Bronchial epithelial cell (primary cell): ENCODE data around the gene KDM2B. TPM values are rescaled to one million over a fixed set of nuclear protein-coding genes. Genes with fewer than 3 reads are reported as not detected.

ENCODE experiments used
- DNase-seq: peaks from one replicate; pipeline ENCODE4 v3.0.0-alpha.2; 2010; ENCODE audit warnings: low read depth
- FAIRE-seq: peaks from 2 replicates; lab custom pipeline; 2011; peaks lifted over from hg19 to GRCh38; lab: Jason Lieb, UNC
- H3K27me3 ChIP-seq: 2 replicates; pipeline ENCODE4 v1.5.1; 2011; ENCODE audit warnings: low read length; ENCODE audit not compliant: control insufficient read depth, insufficient read depth
- H3K36me3 ChIP-seq: 2 replicates; pipeline ENCODE4 v1.5.1; 2011; ENCODE audit warnings: low read length; ENCODE audit not compliant: control insufficient read depth, insufficient read depth
- H3K4me3 ChIP-seq: 2 replicates; pipeline ENCODE4 v1.5.1; 2011; ENCODE audit warnings: mild to moderate bottlenecking, low read depth, low read length, control low read depth
- CTCF ChIP-seq: IDR thresholded peaks from 2 replicates; pipeline ENCODE4 v1.5.1; 2011; ENCODE audit warnings: mild to moderate bottlenecking, moderate library complexity, low read length, control low read depth, inconsistent platforms; ENCODE audit not compliant: insufficient read depth, severe bottlenecking
- total RNA-seq: library from RNA; depleted of rRNA; stranded (reverse); fragments of >200 nt; gene quantifications from 2 replicates; pipeline ENCODE4 v1.2.1, GENCODE V29; 2014

The KDM2B gene
- total RNA-seq, 1 donor from 2014 or later = 14.2 TPM

DNA sequence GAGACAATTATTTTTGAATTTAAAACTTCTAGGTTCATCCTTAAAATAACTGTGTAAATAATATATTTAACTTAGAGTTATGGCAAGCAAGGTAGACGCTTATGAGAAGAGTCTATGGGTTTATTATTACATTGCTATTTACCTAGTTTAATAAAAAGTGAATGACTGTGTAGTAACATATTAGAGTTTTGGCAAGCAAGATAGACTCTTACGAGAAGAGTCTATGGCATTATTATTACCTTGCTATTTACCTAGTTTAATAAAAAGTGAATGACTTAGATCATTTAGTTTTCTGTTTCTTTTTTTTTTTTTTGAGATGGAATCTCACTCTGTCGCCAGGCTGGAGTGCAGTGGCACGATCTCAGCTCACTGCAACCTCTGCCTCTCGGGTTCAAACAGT lies 177.1 kb downstream of the KDM2B start:
- H3K27me3 ChIP-seq = no peaks in the 10 kb centered on the region
- TF ChIP-seq CTCF = no peak
- peaks cover 2% of the 10 kb centered on the region for H3K36me3 ChIP-seq
- FAIRE-seq (no peak), DNase-seq (no peak)
- no peak overlapping the region for H3K4me3 ChIP-seq

DNA sequence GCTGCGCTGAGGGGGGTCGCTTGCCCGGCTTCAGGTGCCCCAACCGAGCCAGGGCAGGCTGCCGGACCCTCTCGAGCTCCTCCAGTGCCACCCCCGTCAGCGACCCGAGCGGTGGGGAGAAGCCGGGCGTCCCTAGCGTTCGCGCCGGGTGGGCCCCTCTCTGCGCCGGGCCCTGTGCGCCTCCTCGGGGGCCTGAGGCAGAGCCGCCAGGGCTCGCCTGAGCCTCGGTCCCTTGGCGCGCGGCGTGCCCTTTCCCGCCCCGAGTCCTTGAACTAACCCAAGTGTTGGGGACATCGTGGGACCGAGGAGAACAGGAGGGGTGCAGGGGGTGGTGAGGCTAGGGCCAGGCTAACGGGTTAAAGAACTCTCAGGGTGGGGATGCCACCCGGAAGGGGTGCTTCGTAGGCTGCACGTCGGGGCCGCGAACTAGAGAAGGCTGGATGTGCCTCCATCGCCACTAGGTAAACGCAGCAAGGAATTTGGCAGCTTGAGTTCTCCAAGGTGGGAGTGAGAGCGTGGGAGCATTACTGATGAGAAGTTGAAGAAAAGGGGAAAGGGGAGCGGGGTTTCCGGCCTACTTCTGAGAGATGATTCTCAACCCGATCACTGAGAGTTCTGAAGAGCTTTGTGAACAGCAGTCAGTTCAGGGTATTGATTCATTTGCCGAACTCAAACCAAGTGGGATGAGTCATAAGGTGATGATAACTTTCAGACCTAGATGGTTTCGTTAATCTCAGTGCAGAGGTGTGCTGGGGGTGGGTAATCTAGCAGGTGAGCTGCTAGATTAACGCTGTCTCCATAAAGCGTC lies 180.3 kb downstream of the KDM2B start:
- no peak for TF ChIP-seq CTCF

DNA sequence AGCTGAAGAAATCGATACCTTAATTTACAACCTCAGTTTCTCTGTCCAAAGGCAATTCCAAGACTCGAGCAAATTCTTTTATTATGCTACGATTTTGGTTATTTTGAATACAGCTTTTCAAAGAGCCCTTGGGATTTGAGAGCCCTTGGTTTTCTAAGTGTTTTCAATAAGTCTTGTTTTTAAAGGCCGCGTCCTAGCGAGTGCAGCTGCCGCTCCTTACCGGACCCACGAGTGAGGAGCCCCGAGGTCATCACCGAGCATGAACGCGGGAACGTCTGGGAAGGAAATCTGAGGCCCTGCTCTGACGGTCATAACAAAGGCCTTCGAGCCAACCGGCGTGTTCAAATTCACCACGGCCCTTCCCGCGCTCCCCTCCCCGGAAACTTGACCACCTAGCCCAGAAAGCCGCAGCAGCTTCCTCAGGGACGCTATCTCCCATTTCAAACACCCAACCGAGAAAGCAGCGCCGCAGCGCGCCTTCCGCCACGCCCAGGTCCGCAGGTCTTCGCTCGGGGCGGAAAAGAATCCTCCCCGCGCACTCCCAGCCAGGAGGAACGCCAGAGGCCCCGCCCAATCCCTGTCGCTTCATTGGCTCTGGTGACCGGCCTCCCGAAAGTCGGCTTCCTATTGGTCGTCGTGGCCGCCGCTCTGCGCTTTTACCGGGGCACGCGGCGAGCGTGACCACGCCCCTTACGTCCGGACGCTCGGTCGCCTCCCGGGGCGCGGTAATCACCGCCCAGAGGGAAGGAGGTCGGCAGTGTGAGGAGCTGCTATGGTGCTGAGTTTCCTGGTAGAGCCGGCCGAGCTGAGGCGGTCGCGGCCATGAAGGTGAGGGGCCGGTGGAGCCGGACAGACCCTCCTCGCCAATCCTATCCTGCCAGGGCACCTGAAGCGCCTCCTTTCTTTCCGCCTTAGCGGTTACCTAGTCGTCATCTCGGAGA lies 181.2 kb downstream of the KDM2B start, which contains the start of gene RNF34:
Gene RNF34 (plus strand): TSS at position 728 of the 941 bp plus-strand sequence. CDS start 95 bp downstream, at position 823.
- FAIRE-seq (no peak), DNase-seq (peak; percentile 93)
- no peak for TF ChIP-seq CTCF
- no peaks in the 10 kb centered on the region for H3K27me3 ChIP-seq
- peak within 1 kb of the TSS; percentile 93 for H3K4me3 ChIP-seq
- H3K36me3 ChIP-seq = no peaks in the 10 kb centered on the region

More for the DNA sequence above, 180.3 kb downstream of the KDM2B start:
- Histone ChIP-seq H3K36me3 (no peaks in the 10 kb centered on the region), H3K4me3 (peak overlapping the region; percentile 93), H3K27me3 (no peaks in the 10 kb centered on the region)
- DNase-seq (peak; percentile 85), FAIRE-seq (no peak)

DNA sequence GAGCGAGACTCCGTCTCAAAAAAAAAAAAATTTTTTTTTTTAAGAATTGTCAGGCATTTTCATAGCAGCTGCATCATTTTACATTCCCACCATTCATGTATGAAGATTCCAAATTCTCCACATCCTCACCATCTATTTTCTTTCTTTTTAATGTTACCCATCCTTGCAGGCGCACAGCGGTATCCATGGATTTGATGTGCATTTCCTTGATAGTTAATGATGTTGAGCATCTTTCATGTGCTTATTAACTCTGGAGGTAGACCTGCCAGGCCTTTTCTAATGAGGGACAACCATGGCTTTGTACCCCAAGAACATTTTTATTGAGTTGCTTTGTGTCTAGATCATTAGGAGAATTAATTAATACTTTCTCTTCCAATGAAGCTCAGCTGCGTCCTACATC lies 182.5 kb downstream of the KDM2B start:
- TF ChIP-seq CTCF = no peak
- FAIRE-seq = no peak
- Histone ChIP-seq H3K4me3 (no peak overlapping the region), H3K36me3 (no peaks in the 10 kb centered on the region), H3K27me3 (no peaks in the 10 kb centered on the region)
- no peak for DNase-seq

DNA sequence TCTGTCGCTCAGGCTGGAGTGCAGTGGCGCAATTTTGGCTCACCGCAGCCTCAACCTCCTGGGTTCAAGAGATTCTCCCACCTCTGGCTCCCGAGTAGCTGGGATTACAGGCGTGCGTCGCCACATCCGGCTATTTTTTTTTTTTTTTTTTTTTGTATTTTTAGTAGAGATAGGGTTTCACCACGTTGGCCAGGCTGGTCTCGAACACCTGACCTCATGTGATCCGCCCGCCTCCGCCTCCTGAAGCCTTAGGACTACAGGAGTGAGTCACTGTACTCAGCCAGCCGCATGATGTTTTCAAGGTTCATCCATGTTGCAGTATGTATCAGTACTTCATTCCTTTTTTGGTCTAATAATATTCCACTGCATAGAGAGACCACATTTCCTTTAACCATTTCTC lies 183.3 kb downstream of the KDM2B start:
- Histone ChIP-seq H3K36me3 (no peaks in the 10 kb centered on the region), H3K4me3 (no peak overlapping the region), H3K27me3 (no peaks in the 10 kb centered on the region)
- TF ChIP-seq CTCF = no peak
- DNase-seq (no peak), FAIRE-seq (no peak)
